ENCODE results near the gene SKOR1. TPM values are rescaled to one million over a fixed set of nuclear protein-coding genes. Genes with fewer than 3 reads are reported as not detected.

The SKOR1 gene
- total and polyA plus RNA-seq, 10 of the 15 experiments (the other 5 are each of a cell fraction or from before 2014, with no cell fraction given) = 0.04 to 0.36 (median 0.10) TPM; not detected in 4

DNA sequence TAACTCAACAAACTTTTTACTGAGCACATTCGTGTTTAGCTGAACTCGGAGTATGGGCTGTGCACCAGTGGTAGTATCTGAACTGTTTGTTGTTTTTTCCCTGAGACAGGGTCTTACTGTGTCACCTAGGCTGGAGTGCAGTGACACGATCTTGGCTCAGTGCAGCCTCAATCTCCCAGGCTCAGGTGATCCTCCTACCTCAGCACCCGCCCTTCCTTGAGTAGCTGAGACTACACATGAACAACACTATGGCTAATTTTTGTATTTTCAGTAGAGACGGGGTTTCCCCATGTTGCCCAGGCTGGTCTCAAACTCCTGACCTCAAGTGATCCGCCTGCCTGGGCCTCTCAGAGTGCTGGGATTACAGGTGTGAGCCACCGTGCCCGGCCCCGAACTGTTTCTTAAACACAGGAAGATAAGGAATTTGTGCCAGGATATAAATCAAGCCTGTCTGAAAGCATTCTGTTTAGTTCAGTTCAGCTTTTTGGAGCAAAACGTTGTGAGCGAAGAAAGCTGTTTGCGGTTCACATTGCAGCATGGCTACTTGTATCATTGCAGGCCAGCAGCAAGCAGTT lies 40.4 kb upstream of the SKOR1 start:
- no peak for FAIRE-seq

DNA sequence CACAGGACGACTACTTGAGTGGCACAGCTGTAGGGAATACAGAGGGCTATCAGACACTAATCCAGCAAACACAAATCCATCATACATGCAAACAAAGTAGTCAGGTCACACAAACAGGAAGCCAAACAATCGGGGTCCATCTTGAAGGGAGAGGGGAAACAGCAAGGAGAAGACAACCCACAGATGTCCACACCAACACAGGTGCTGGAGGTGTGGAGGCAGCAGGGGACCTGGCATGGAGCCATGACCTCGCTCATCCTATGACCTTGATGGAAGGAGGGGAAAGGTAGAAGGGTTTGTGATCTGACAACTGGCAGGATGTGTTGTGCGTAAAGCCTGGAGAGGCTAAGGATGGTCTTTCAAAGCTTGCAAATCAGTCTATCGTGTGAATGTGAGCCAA lies 39.9 kb upstream of the SKOR1 start:
- no peaks in the 10 kb centered on the region for H3K79me2 ChIP-seq (ENCODE audit: control insufficient read depth, insufficient read depth, low read length)
- H3K4me2 ChIP-seq (ENCODE audit: control insufficient read depth, insufficient read depth) = no peak overlapping the region; the same call in 1 of the 2 replicates
- RAD21 ChIA-PET (ENCODE audit: unreplicated experiment) = interaction anchor here (0.8 to 3.3 kb wide), 12 partner anchors 12 to 369 kb away, joined by 3 to 22 read pairs (median 4); partner anchors contain the start of gene C15orf61
- 78% methylated on average over 5 of the region's 5 CpGs for WGBS (ENCODE audit: insufficient coverage, insufficient replicate concordance, low lambda C conversion rate, missing lambda C conversion rate)
- BruUV-seq (replicated peaks) = no TSS peak
- H3K9me3 ChIP-seq (replicated peaks; ENCODE audit: control insufficient read depth, insufficient read depth, low read length) = no peaks in the 10 kb centered on the region
- H3K36me3 ChIP-seq (ENCODE audit: control insufficient read depth in 2 of 2, insufficient read depth in 2 of 2, low read length in 1 of 2) = no peaks in the 10 kb centered on the region
- H4K20me1 ChIP-seq (ENCODE audit: control insufficient read depth, insufficient read depth) = no peaks in the 10 kb centered on the region
- POLR2A ChIA-PET = no interaction called here
- no peaks in the 10 kb centered on the region for H3K27me3 ChIP-seq (replicated peaks in 1 of 2; ENCODE audit: control insufficient read depth in 2 of 2, insufficient read depth in 2 of 2, low read length in 1 of 2)
- SMC1A ChIA-PET (ENCODE audit: uncharacterized antibody, unreplicated experiment) = interaction anchor here (0.6 to 8.3 kb wide), 13 partner anchors 8 to 1882 kb away, joined by 3 to 50 read pairs (median 3); no protein-coding TSS in a partner anchor
- H3K27ac ChIP-seq (ENCODE audit: control insufficient read depth, insufficient read depth) = peak overlapping the region; percentile 20; the same call in 1 of the 2 replicates
- peaks cover 33% of the 10 kb centered on the region for H3K4me1 ChIP-seq (ENCODE audit: control insufficient read depth, insufficient read depth, low read length)
- no peak overlapping the region for H3K9ac ChIP-seq (ENCODE audit: control insufficient read depth, insufficient read depth, low read length)
- in situ Hi-C loops (cut with MboI) = no loop called here
- FAIRE-seq = no peak
- intact Hi-C loops (cut with micrococcal nuclease; ENCODE audit: unreplicated experiment) = no loop called here
- CTCF ChIA-PET = interaction anchor here (0.6 to 5.6 kb wide), 8 partner anchors 14 to 328 kb away, joined by 3 to 52 read pairs (median 4); no protein-coding TSS in a partner anchor
- H3K4me3 ChIP-seq = no peak overlapping the region
- H2AFZ ChIP-seq (ENCODE audit: control insufficient read depth, low read depth, low read length) = no peak overlapping the region
- no peak for ATAC-seq
- DNase-seq (ENCODE audit: low read depth, low spot score) = no peak
- TF ChIP-seq CEBPB (IDR thresholded peaks at IDR 0.05; ENCODE audit: borderline replicate concordance in 1 of 2, low read depth in 2 of 2, low read length in 2 of 2) = no peak
- TF ChIP-seq, protein P1, sequence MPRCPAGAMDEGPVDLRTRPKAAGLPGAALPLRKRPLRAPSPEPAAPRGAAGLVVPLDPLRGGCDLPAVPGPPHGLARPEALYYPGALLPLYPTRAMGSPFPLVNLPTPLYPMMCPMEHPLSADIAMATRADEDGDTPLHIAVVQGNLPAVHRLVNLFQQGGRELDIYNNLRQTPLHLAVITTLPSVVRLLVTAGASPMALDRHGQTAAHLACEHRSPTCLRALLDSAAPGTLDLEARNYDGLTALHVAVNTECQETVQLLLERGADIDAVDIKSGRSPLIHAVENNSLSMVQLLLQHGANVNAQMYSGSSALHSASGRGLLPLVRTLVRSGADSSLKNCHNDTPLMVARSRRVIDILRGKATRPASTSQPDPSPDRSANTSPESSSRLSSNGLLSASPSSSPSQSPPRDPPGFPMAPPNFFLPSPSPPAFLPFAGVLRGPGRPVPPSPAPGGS (IDR thresholded peaks at IDR 0.05; ENCODE audit: borderline replicate concordance, insufficient read depth, low read depth, low read length, poor library complexity, severe bottlenecking) = no peak
- TF ChIP-seq, protein P2, sequence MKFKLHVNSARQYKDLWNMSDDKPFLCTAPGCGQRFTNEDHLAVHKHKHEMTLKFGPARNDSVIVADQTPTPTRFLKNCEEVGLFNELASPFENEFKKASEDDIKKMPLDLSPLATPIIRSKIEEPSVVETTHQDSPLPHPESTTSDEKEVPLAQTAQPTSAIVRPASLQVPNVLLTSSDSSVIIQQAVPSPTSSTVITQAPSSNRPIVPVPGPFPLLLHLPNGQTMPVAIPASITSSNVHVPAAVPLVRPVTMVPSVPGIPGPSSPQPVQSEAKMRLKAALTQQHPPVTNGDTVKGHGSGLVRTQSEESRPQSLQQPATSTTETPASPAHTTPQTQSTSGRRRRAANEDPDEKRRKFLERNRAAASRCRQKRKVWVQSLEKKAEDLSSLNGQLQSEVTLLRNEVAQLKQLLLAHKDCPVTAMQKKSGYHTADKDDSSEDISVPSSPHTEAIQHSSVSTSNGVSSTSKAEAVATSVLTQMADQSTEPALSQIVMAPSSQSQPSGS (IDR thresholded peaks at IDR 0.05; ENCODE audit: low read length) = no peak
- TF ChIP-seq MTA2 (IDR thresholded peaks at IDR 0.05; ENCODE audit: low read depth) = no peak
- TF ChIP-seq CREB1 (IDR thresholded peaks at IDR 0.05; ENCODE audit: low read depth) = no peak
- TF ChIP-seq, protein P3, sequence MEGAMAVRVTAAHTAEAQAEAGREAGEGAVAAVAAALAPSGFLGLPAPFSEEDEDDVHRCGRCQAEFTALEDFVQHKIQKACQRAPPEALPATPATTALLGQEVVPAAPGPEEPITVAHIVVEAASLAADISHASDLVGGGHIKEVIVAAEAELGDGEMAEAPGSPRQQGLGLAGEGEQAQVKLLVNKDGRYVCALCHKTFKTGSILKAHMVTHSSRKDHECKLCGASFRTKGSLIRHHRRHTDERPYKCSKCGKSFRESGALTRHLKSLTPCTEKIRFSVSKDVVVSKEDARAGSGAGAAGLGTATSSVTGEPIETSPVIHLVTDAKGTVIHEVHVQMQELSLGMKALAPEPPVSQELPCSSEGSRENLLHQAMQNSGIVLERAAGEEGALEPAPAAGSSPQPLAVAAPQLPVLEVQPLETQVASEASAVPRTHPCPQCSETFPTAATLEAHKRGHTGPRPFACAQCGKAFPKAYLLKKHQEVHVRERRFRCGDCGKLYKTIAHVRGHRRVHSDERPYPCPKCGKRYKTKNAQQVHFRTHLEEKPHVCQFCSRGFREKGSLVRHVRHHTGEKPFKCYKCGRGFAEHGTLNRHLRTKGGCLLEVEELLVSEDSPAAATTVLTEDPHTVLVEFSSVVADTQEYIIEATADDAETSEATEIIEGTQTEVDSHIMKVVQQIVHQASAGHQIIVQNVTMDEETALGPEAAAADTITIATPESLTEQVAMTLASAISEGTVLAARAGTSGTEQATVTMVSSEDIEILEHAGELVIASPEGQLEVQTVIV (IDR thresholded peaks at IDR 0.05; ENCODE audit: borderline replicate concordance, partially characterized antibody) = no peak
- no peak for TF ChIP-seq CBX5 (IDR thresholded peaks at IDR 0.05; ENCODE audit: low read depth)

More for the DNA sequence above, 40.4 kb upstream of the SKOR1 start:
- no peak for DNase-seq (ENCODE audit: low read depth, low spot score)
- peak; percentile 33 for ATAC-seq
- TF ChIP-seq IKZF1 (conservative IDR thresholded peaks at IDR 0.05) (0 out of 2 replicates have a peak, but pooled peaks have one; percentile 2), EGR1 (IDR thresholded peaks at IDR 0.05; ENCODE audit: borderline replicate concordance in 1 of 2, low read depth in 2 of 2, low read length in 2 of 2) (no peak), ASH2L (IDR thresholded peaks at IDR 0.05; ENCODE audit: borderline replicate concordance, low read depth) (no peak), DPF2 (IDR thresholded peaks at IDR 0.05) (peak; percentile 56; the same call in 1 of the 2 replicates), SMARCA5 (IDR thresholded peaks at IDR 0.05) (0 out of 2 replicates have a peak, but pooled peaks have one; percentile 21), BMI1 (IDR thresholded peaks at IDR 0.05; ENCODE audit: borderline replicate concordance) (0 out of 2 replicates have a peak, but pooled peaks have one; percentile 3)
- Histone ChIP-seq H2AFZ (ENCODE audit: control insufficient read depth, low read depth, low read length) (no peak overlapping the region; the same call in 1 of the 2 replicates), H3K9me3 (replicated peaks; ENCODE audit: control insufficient read depth, insufficient read depth, low read length) (no peaks in the 10 kb centered on the region), H3K4me2 (ENCODE audit: control insufficient read depth, insufficient read depth) (peak overlapping the region; percentile 49), H3K4me3 (no peak overlapping the region), H4K20me1 (ENCODE audit: control insufficient read depth, insufficient read depth) (no peaks in the 10 kb centered on the region), H3K36me3 (ENCODE audit: control insufficient read depth in 2 of 2, insufficient read depth in 2 of 2, low read length in 1 of 2) (no peaks in the 10 kb centered on the region), H3K4me1 (ENCODE audit: control insufficient read depth, insufficient read depth, low read length) (peaks cover 33% of the 10 kb centered on the region), H3K9ac (ENCODE audit: control insufficient read depth, insufficient read depth, low read length) (no peak overlapping the region), H3K27me3 (replicated peaks in 1 of 2; ENCODE audit: control insufficient read depth in 2 of 2, insufficient read depth in 2 of 2, low read length in 1 of 2) (no peaks in the 10 kb centered on the region), H3K27ac (ENCODE audit: control insufficient read depth, insufficient read depth) (peak overlapping the region; percentile 63), H3K79me2 (ENCODE audit: control insufficient read depth, insufficient read depth, low read length) (no peaks in the 10 kb centered on the region)
- CTCF ChIA-PET = interaction anchor here (1.0 to 5.6 kb wide), 12 partner anchors 14 to 327 kb away, joined by 3 to 52 read pairs (median 5); no protein-coding TSS in a partner anchor
- 31% methylated on average over 12 of the region's 12 CpGs for WGBS (ENCODE audit: insufficient coverage, insufficient replicate concordance, low lambda C conversion rate, missing lambda C conversion rate)
- POLR2A ChIA-PET = interaction anchor here (1.1 kb wide), 1 partner anchor 56 kb away, joined by 4 read pairs; no protein-coding TSS in a partner anchor
- SMC1A ChIA-PET (ENCODE audit: uncharacterized antibody, unreplicated experiment) = interaction anchor here (0.7 to 8.3 kb wide), 17 partner anchors 8 to 844 kb away, joined by 3 to 50 read pairs (median 4); no protein-coding TSS in a partner anchor
- BruUV-seq (replicated peaks) = no TSS peak
- in situ Hi-C loops (cut with MboI) = no loop called here
- intact Hi-C loops (cut with micrococcal nuclease; ENCODE audit: unreplicated experiment) = no loop called here
- RAD21 ChIA-PET (ENCODE audit: unreplicated experiment) = interaction anchor here (0.8 to 3.3 kb wide), 20 partner anchors 13 to 370 kb away, joined by 3 to 22 read pairs (median 4); partner anchors contain the start of gene C15orf61

All from GM12878 (cell line).